Measurements from ENCODE around the gene CDKN1C.

Gene CDKN1C

GRCh38 chr11:2887515-2888195 is 2.1 kb upstream of the CDKN1C start:
- ATAC-seq = no peak

GRCh38 chr11:2886936-2887335 is 1.4 kb upstream of the CDKN1C start:
- no peak for ATAC-seq

- ATAC-seq = no peak
Observed at GRCh38 chr11:2886191-2886894, 768 bp upstream of the CDKN1C start.

GRCh38 chr11:2885017-2885677 is 428 bp downstream of the CDKN1C start:
- peak in 1 of 2 donors; percentile 1 for ATAC-seq

- ATAC-seq = no peak
Observed at GRCh38 chr11:2883979-2884815, 1.4 kb downstream of the CDKN1C start.

- ATAC-seq = no peak
Observed at GRCh38 chr11:2883640-2883978, 2.0 kb downstream of the CDKN1C start.

GRCh38 chr11:2882396-2883110 is 3.0 kb downstream of the CDKN1C start:
- no peak for ATAC-seq

GRCh38 chr11:2881981-2882375 is 3.6 kb downstream of the CDKN1C start:
- no peak for ATAC-seq

- no peak for ATAC-seq
Observed at GRCh38 chr11:2881076-2881980, 4.2 kb downstream of the CDKN1C start.

- no peak for ATAC-seq
Observed at GRCh38 chr11:2880646-2881045, 4.9 kb downstream of the CDKN1C start.

GRCh38 chr11:2878782-2879181 is 6.8 kb downstream of the CDKN1C start:
- no peak for ATAC-seq

GRCh38 chr11:2877474-2877873 is 8.1 kb downstream of the CDKN1C start:
- no peak for ATAC-seq

- no peak for ATAC-seq
Observed at GRCh38 chr11:2874963-2875362, 10.6 kb downstream of the CDKN1C start.

GRCh38 chr11:2870969-2871680 is 14.4 kb downstream of the CDKN1C start:
- no peak for ATAC-seq

GRCh38 chr11:2870460-2870859 is 15.1 kb downstream of the CDKN1C start:
- ATAC-seq = no peak

GRCh38 chr11:2869561-2870427 is 15.8 kb downstream of the CDKN1C start:
- ATAC-seq = no peak

- ATAC-seq = no peak
Observed at GRCh38 chr11:2869134-2869526, 16.4 kb downstream of the CDKN1C start.

GRCh38 chr11:2868506-2869133 is 17.0 kb downstream of the CDKN1C start:
- ATAC-seq = no peak
